Fibroblast of skin of abdomen (primary cell): ENCODE results near the gene NFIX.

ENCODE experiments used
- DNase-seq: peaks from one replicate; pipeline ENCODE4 v3.0.0-alpha.2; 2013

The NFIX gene

DNA sequence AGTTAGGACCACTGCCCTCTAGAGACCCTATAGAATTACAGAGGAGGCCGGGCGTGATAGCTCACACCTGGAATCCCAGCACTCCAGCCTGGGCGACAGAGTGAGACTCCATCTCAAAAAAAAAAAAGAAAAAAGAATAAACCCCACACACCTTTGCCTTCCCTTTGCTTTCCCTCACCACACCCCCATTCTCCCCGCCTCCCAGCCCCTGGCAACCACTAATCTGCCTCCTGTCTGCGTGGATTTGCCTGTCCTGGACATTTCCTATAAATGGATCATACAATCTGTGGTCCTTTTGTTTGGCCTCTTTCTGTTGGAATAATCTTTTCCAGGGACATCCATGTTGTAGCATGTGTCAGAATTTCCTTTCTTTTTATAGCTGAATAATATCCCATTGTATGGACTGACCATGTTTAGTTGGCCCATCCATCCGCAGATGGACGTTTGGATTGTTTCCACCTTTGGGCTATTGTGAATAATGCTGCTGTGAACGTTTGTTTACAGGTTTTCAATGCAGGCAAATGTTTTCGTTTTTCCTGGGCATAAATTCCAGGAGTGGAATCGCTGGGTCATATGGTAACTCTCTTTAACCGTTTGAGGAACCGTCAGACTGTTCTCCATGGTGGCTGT lies 138.1 kb downstream of the NFIX start:
- no peak for DNase-seq

DNA sequence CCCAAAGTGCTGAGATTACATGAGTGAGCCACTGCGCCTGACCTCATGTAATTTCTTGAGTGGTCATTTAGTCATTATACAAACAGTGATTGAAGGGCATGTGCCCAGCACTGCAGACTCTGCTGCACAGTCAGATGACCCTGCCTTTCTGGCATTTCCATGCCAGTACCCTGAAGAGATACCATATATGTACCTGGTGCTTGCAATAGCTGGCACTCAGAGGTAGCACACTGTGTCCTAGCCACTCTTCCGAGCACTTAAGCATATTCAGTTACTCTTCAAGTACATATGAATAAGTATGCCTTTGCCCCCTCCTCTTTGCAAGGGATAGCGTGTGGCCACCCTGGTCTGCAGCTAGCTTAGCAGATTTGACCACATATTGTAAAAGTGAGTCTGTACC lies 139.4 kb downstream of the NFIX start:
- no peak for DNase-seq

- DNase-seq = no peak
These were observed 140.1 kb downstream of the NFIX start for GRCh38 chr19:13135068-13136062.

DNA sequence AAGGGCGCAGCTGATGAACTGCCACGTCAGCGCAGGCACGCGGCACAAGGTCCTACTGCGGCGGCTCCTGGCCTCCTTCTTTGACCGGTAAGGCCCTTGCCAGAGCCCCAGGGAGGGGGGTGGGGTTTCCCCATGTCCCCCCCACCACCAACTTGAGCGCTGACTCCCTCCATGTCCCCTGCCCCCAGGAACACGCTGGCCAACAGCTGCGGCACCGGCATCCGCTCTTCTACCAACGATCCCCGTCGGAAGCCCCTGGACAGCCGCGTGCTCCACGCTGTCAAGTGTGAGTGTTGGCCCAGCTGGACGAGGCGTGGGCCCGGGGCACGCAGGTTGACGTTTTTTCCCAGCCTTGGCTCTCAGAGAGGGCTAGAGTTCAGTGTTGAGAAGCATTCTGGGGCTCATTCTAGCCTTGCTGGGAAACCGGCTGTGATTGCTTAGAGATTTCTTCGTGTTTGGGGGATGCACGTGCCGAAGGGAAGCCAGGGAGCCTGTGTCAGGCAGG lies 142.1 kb downstream of the NFIX start:
- DNase-seq = no peak

DNA sequence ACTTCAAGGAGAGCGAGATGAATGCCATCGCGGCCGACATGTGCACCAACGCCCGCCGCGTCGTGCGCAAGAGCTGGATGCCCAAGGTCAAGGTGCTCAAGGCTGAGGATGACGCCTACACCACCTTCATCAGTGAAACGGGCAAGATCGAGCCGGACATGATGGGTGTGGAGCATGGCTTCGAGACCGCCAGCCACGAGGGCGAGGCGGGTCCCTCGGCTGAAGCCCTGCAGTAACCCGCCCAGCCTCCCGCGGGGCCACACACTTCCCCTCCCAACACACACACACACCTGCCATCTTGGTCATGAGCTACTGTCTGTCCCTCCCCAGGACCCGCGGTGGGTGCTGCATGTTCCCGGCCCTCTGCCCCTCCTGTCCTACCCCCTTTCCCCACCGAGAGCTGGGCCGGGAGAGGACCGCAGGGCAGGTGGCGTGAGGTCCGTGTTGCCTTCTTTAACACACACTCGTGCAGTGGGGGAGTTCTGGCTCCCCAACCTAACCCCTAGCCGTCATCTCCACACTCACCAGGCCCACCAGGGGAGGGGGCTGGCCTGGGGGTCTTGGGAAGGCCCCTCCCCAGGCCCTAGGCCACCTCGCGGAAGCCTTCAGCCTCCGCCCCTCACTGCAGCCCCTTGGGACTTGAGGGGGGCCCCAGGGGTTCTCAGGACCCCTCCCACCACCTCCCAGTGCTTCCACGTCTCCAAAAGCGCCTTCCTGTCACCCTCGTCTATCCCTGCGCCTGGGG lies 143.1 kb downstream of the NFIX start:
- DNase-seq = no peak

DNA sequence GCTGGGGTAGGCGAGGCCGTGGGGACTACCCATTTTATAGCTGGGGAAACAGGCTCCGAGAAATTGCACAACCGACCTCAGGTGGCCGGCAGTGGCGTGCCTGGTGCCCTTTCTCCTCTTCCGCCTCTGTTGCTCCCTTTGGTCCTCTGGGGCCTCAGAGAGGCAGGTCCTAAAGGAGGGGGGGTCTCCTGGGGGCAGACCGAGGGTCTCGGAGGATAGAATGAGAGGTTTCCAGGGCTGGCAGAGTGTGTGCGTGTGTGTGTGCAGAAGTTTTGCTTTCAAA lies 143.6 kb downstream of the NFIX start:
- DNase-seq = no peak

GRCh38 chr19:13139633-13140311 lies 144.5 kb downstream of the NFIX start:
- no peak for DNase-seq

GRCh38 chr19:13146763-13147563 lies 151.7 kb downstream of the NFIX start:
- peak; percentile 63 for DNase-seq
